ENCODE data around the gene DPP3.

- no peak for TF ChIP-seq CTCF (IDR thresholded peaks at IDR 0.05)
- no peak for TF ChIP-seq POLR2A (IDR thresholded peaks at IDR 0.05; ENCODE audit: low read depth)
Observed at GRCh38 chr11:66484806-66485380, 4.7 kb downstream of the DPP3 start.

Data from esophagus muscularis mucosa (tissue), 3 donors.